Lower lobe of right lung (tissue), 2 donors: Measurements from ENCODE around the gene ACBD4. TPM values are rescaled to one million over a fixed set of nuclear protein-coding genes. Genes with fewer than 3 reads are reported as not detected.

Experiments
- ATAC-seq, 2 donors: fragments of 200-7000 bp; cut with Tn5 transposase; one replicate each; pipeline ENCODE4 v1.9.1; 2020 to 2022; ENCODE audit warnings: mild to moderate bottlenecking in 2 of 2, moderate library complexity in 2 of 2
- DNase-seq: peaks from one replicate; pipeline ENCODE4 v3.0.0-alpha.2; 2020
- H3K27ac ChIP-seq: fragments of 200-600 bp; one replicate; pipeline ENCODE4 v1.8.0; 2022
- H3K27me3 ChIP-seq: fragments of 200-600 bp; one replicate; pipeline ENCODE4 v1.8.0; 2022; ENCODE audit warnings: low read depth
- H3K36me3 ChIP-seq: fragments of 200-600 bp; one replicate; pipeline ENCODE4 v1.8.0; 2022; ENCODE audit warnings: mild to moderate bottlenecking
- H3K4me1 ChIP-seq: fragments of 200-600 bp; one replicate; pipeline ENCODE4 v1.8.0; 2022
- H3K4me3 ChIP-seq: fragments of 200-600 bp; one replicate; pipeline ENCODE4 v1.8.0; 2022; ENCODE audit warnings: mild to moderate bottlenecking
- H3K9me3 ChIP-seq: fragments of 200-600 bp; one replicate; pipeline ENCODE4 v1.8.0; 2022
- intact Hi-C: fragments of 100-400 bp; cut with DNase I; formaldehyde crosslinking; loops from one replicate; pipeline ENCODE4 v1.11.0; 2022
- total RNA-seq: library from RNA; stranded (reverse); fragmentation: NEBNext Ultra II Directional; extraction: Animal tissue kit (Norgen Biotek cat#: 25700); gene quantifications from one replicate; pipeline ENCODE4 v1.2.1, GENCODE V29; 2021
- TF ChIP-seq, protein P1 (sequence below): fragments of 200-600 bp; IDR thresholded peaks from one replicate; pipeline ENCODE4 v1.8.0; 2022; ENCODE audit warnings: antibody characterized with exemption, mild to moderate bottlenecking
- donor health status: DM: no; HTN: yes; CAD: no; lungs with severe emphysema.

ACBD4 gene
- total RNA-seq, 1 donor from 2014 or later: 16.6 TPM

DNA sequence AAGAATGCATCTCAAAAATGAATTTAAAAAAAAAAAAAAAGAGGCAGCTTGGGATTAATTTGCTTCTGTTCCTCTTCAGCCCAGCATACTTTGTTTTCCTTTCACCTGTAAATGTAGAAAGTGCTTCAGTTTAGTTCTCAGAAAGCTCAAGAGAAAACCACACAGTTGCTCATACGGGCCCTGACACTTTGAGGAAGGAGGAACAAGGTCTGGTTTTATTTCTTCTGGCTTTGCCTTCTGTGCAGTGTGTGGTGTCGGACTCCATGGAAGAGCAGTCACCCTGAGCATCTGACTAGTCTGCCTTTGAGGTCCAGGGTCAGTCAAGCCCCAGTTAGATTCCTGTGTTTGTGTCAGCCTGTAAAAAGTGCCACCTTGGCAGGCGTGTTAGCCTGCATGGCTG is 46.7 kb upstream of the ACBD4 start:
- no peak for ATAC-seq
- peaks cover 89% of the 10 kb centered on the region for H3K36me3 ChIP-seq

DNA sequence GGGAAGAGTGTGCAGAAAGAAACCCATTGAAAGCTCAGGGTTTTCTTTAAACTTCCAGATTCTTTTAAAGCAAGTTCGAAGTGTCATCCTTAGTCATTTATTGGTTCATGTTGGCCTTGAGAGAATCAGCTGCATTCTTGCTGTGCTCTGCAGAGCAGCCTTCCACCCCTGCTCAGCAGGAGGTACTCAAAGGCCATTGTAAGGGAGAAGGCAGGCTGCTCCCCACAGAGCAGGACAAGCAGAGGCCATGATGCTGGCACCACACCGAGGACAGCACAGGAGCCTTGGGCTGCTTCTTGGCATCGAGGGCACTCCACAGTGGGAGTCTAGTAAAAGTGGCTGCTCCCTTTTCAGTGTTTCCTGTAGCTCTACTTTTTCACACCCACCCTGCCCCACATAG is 44.8 kb upstream of the ACBD4 start:
- H3K27me3 ChIP-seq: no peaks in the 10 kb centered on the region

More for the DNA sequence above, 46.7 kb upstream of the ACBD4 start:
- Histone ChIP-seq H3K27me3 (no peaks in the 10 kb centered on the region), H3K9me3 (no peaks in the 10 kb centered on the region), H3K27ac (no peak overlapping the region), H3K4me1 (peaks cover 30% of the 10 kb centered on the region), H3K4me3 (no peak overlapping the region)
- intact Hi-C loops: no loop called here
- TF ChIP-seq, protein P1, sequence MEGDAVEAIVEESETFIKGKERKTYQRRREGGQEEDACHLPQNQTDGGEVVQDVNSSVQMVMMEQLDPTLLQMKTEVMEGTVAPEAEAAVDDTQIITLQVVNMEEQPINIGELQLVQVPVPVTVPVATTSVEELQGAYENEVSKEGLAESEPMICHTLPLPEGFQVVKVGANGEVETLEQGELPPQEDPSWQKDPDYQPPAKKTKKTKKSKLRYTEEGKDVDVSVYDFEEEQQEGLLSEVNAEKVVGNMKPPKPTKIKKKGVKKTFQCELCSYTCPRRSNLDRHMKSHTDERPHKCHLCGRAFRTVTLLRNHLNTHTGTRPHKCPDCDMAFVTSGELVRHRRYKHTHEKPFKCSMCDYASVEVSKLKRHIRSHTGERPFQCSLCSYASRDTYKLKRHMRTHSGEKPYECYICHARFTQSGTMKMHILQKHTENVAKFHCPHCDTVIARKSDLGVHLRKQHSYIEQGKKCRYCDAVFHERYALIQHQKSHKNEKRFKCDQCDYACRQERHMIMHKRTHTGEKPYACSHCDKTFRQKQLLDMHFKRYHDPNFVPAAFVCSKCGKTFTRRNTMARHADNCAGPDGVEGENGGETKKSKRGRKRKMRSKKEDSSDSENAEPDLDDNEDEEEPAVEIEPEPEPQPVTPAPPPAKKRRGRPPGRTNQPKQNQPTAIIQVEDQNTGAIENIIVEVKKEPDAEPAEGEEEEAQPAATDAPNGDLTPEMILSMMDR: no peak
- no peak for DNase-seq

GRCh38 chr17:45091778-45092425 is 43.6 kb upstream of the ACBD4 start:
- Histone ChIP-seq H3K36me3 (peaks cover 89% of the 10 kb centered on the region), H3K4me3 (no peak overlapping the region), H3K4me1 (peaks cover 36% of the 10 kb centered on the region), H3K27ac (peak overlapping the region; percentile 81), H3K9me3 (no peaks in the 10 kb centered on the region), H3K27me3 (no peaks in the 10 kb centered on the region)
- TF ChIP-seq, protein P1: no peak
- intact Hi-C loops: no loop called here
- no peak for ATAC-seq
- no peak for DNase-seq

More for the DNA sequence above, 44.8 kb upstream of the ACBD4 start:
- peaks cover 36% of the 10 kb centered on the region for H3K4me1 ChIP-seq
- TF ChIP-seq, protein P1: no peak
- H3K4me3 ChIP-seq: no peak overlapping the region
- DNase-seq (no peak), ATAC-seq (no peak)
- peaks cover 89% of the 10 kb centered on the region for H3K36me3 ChIP-seq
- no peaks in the 10 kb centered on the region for H3K9me3 ChIP-seq
- H3K27ac ChIP-seq: peak overlapping the region; percentile 4
- intact Hi-C loops: no loop called here

DNA sequence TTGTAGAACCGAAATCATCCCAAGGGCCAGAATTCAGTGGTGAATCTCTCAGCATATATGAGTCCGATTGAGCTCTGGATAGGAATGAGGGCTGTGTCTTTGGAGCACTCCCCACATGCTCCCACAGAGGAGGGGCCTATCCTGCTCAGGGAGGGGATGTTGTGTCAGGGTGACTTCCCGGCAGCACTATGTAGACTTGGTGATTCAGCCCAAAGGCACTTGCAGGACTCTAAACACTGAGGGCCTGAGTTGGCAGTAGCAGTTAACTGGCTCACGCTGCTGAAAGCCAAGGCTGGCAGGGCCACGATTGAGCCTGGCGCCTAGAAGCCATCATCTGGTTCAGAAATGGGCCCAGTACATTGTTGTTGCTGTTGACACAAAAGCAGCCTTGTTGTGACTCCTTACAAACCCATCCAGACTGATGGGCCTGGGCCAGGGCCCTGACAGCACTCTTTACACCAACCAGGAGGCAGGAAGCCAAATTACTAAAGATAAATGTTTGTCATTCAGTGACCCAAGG is 42.5 kb upstream of the ACBD4 start:
- intact Hi-C loops: no loop called here
- TF ChIP-seq, protein P1: no peak
- Histone ChIP-seq H3K36me3 (peaks cover 89% of the 10 kb centered on the region), H3K4me3 (no peak overlapping the region), H3K27me3 (no peaks in the 10 kb centered on the region), H3K4me1 (peaks cover 28% of the 10 kb centered on the region), H3K27ac (peak overlapping the region; percentile 81), H3K9me3 (no peaks in the 10 kb centered on the region)
- ATAC-seq: peak; percentile 96 to 98
- DNase-seq: peak; percentile 71

GRCh38 chr17:45093444-45094110 is 41.9 kb upstream of the ACBD4 start:
- intact Hi-C loops: no loop called here
- ATAC-seq (peak; percentile 52 to 55), DNase-seq (no peak)
- peaks cover 31% of the 10 kb centered on the region for H3K4me1 ChIP-seq
- H3K9me3 ChIP-seq: no peaks in the 10 kb centered on the region
- H3K36me3 ChIP-seq: peaks cover 89% of the 10 kb centered on the region
- TF ChIP-seq, protein P1: no peak
- H3K4me3 ChIP-seq: no peak overlapping the region
- no peaks in the 10 kb centered on the region for H3K27me3 ChIP-seq
- peak overlapping the region; percentile 81 for H3K27ac ChIP-seq
